HEK293 (cell line): ENCODE results near the gene MAP3K20.

Experiments used
- CTCF ChIA-PET: fragments of 350-600 bp; formaldehyde crosslinking; extraction: SDS; loops from one replicate; lab custom pipeline; 2021; ENCODE audit warnings: antibody characterized with exemption; lab: Yijun Ruan, JAX
- POLR2A ChIA-PET: fragments of 300-600 bp; formaldehyde crosslinking; extraction: SDS; loops from one replicate; lab custom pipeline; 2020; ENCODE audit warnings: antibody characterized with exemption, inconsistent platforms; lab: Yijun Ruan, JAX
- H3K27ac ChIP-seq: fragments of 200-500 bp; sonication (Bioruptor generic); 2 replicates; pipeline ENCODE4 v1.5.1; 2014; ENCODE audit warnings: low read depth, low read length, control low read depth, inconsistent platforms; ENCODE audit errors: extremely low read depth
- H3K36me3 ChIP-seq, 2 experiments: fragments of 200-500 bp in 1 of 2; sonication (Bioruptor generic) in 1 of 2; 1 replicate in 1 of 2; 2 replicates in 1 of 2; pipeline ENCODE4 v1.5.1; 2014 to 2017; ENCODE audit warnings: inconsistent platforms in 2 of 2, low read length in 2 of 2; ENCODE audit not compliant: control insufficient read depth in 2 of 2, insufficient read depth in 1 of 2
- H3K4me1 ChIP-seq: fragments of 200-500 bp; sonication (Bioruptor generic); 2 replicates; pipeline ENCODE4 v1.5.1; 2014; ENCODE audit warnings: mild to moderate bottlenecking, low read length, inconsistent platforms; ENCODE audit not compliant: control insufficient read depth, insufficient read depth
- H3K4me3 ChIP-seq: 2 replicates; pipeline ENCODE4 v1.5.1; 2011; ENCODE audit warnings: low read depth, mild to moderate bottlenecking, control low read depth, low read length, moderate library complexity
- H3K9me3 ChIP-seq: fragments of 200-500 bp; sonication (Bioruptor generic); 2 replicates; pipeline ENCODE4 v1.5.1; 2014; ENCODE audit warnings: low read depth, low read length, inconsistent platforms; ENCODE audit not compliant: control insufficient read depth, insufficient read depth
- EGR2 ChIP-seq: fragments of 450-650 bp; formaldehyde crosslinking; IDR thresholded peaks from 2 replicates; pipeline ENCODE4 v1.5.1; 2016; ENCODE audit warnings: low read depth, missing biosample characterization, missing genetic modification characterization
- GLI2 ChIP-seq: fragments of 450-650 bp; formaldehyde crosslinking; IDR thresholded peaks from 2 replicates; pipeline ENCODE4; 2017; ENCODE audit warnings: missing biosample characterization, missing genetic modification characterization, low read depth, borderline replicate concordance
- OSR2 ChIP-seq: fragments of 450-650 bp; formaldehyde crosslinking; IDR thresholded peaks from 2 replicates; pipeline ENCODE4 v1.5.1; 2016; ENCODE audit warnings: missing biosample characterization, missing genetic modification characterization
- ZBTB48 ChIP-seq: fragments of 450-650 bp; formaldehyde crosslinking; IDR thresholded peaks from 2 replicates; pipeline ENCODE4 v1.5.1; 2016; ENCODE audit warnings: missing biosample characterization, missing genetic modification characterization
- ZBTB8A ChIP-seq: fragments of 450-650 bp; formaldehyde crosslinking; IDR thresholded peaks from 2 replicates; pipeline ENCODE4 v1.5.1; 2016; ENCODE audit warnings: missing biosample characterization, missing genetic modification characterization
- ZNF112 ChIP-seq: fragments of 450-650 bp; formaldehyde crosslinking; IDR thresholded peaks from 2 replicates; pipeline ENCODE4 v1.5.0; 2017; ENCODE audit warnings: missing biosample characterization, missing genetic modification characterization
- ZNF2 ChIP-seq: fragments of 450-650 bp; formaldehyde crosslinking; IDR thresholded peaks from 2 replicates; pipeline ENCODE4 v1.5.1; 2016; ENCODE audit warnings: missing biosample characterization, missing genetic modification characterization
- ZNF223 ChIP-seq: fragments of 450-650 bp; formaldehyde crosslinking; IDR thresholded peaks from 2 replicates; pipeline ENCODE4 v1.5.1; 2016; ENCODE audit warnings: missing biosample characterization, missing genetic modification characterization
- ZNF311 ChIP-seq: fragments of 450-650 bp; formaldehyde crosslinking; IDR thresholded peaks from 2 replicates; pipeline ENCODE4 v1.5.1; 2017; ENCODE audit warnings: missing biosample characterization, missing genetic modification characterization, borderline replicate concordance
- ZNF510 ChIP-seq: fragments of 450-650 bp; formaldehyde crosslinking; IDR thresholded peaks from 2 replicates; pipeline ENCODE4 v1.5.1; 2018; ENCODE audit warnings: mild to moderate bottlenecking, missing genetic modification characterization, missing biosample characterization; ENCODE audit not compliant: insufficient replicate concordance
- ZNF549 ChIP-seq: fragments of 450-650 bp; IDR thresholded peaks from 2 replicates; pipeline ENCODE4 v1.5.1; 2018; ENCODE audit warnings: missing biosample characterization, missing genetic modification characterization, mild to moderate bottlenecking, inconsistent platforms, moderate library complexity
- ZNF561 ChIP-seq: fragments of 450-650 bp; IDR thresholded peaks from 2 replicates; pipeline ENCODE4 v1.5.1; 2018; ENCODE audit warnings: missing biosample characterization, missing genetic modification characterization, borderline replicate concordance
- ZNF747 ChIP-seq: fragments of 450-650 bp; formaldehyde crosslinking; IDR thresholded peaks from 2 replicates; pipeline ENCODE4 v1.5.1; 2016; ENCODE audit warnings: missing biosample characterization, missing genetic modification characterization
- ZNF776 ChIP-seq: fragments of 450-650 bp; formaldehyde crosslinking; IDR thresholded peaks from 2 replicates; pipeline ENCODE4 v1.5.0; 2017; ENCODE audit warnings: missing biosample characterization, missing genetic modification characterization, borderline replicate concordance
- ZSCAN23 ChIP-seq: fragments of 450-650 bp; formaldehyde crosslinking; IDR thresholded peaks from 2 replicates; pipeline ENCODE4 v1.5.1; 2016; ENCODE audit warnings: missing biosample characterization, missing genetic modification characterization
- TF ChIP-seq, protein P1 (sequence below): fragments of 450-650 bp; formaldehyde crosslinking; IDR thresholded peaks from 2 replicates; pipeline ENCODE4 v1.5.1; 2016; ENCODE audit warnings: missing biosample characterization, missing genetic modification characterization
- TF ChIP-seq, protein P2 (sequence below): fragments of 450-650 bp; formaldehyde crosslinking; IDR thresholded peaks from 2 replicates; pipeline ENCODE4 v1.5.1; 2016; ENCODE audit warnings: missing biosample characterization, missing genetic modification characterization
- TF ChIP-seq, protein P3 (sequence below): fragments of 450-650 bp; formaldehyde crosslinking; IDR thresholded peaks from 2 replicates; pipeline ENCODE4 v1.5.1; 2016; ENCODE audit warnings: missing biosample characterization, missing genetic modification characterization
- TF ChIP-seq, protein P4 (sequence below): sonication (generic); formaldehyde crosslinking; IDR thresholded peaks from 2 replicates; pipeline ENCODE4 v1.8.1; 2022; ENCODE audit warnings: mild to moderate bottlenecking, moderate library complexity, missing genetic modification reagents
- TF ChIP-seq, protein P5 (sequence below): fragments of 450-650 bp; formaldehyde crosslinking; IDR thresholded peaks from 2 replicates; pipeline ENCODE4 v1.5.1; 2017; ENCODE audit warnings: missing biosample characterization, missing genetic modification characterization
- TF ChIP-seq, protein P6 (sequence below): fragments of 450-650 bp; formaldehyde crosslinking; optimal IDR thresholded peaks from 2 replicates; pipeline ENCODE3; 2016; ENCODE audit warnings: missing biosample characterization, mild to moderate bottlenecking, missing genetic modification characterization
- TF ChIP-seq, protein P7 (sequence below): fragments of 450-650 bp; formaldehyde crosslinking; IDR thresholded peaks from 2 replicates; pipeline ENCODE4 v1.5.1; 2016; ENCODE audit warnings: missing biosample characterization, missing genetic modification characterization, borderline replicate concordance

Gene MAP3K20

DNA sequence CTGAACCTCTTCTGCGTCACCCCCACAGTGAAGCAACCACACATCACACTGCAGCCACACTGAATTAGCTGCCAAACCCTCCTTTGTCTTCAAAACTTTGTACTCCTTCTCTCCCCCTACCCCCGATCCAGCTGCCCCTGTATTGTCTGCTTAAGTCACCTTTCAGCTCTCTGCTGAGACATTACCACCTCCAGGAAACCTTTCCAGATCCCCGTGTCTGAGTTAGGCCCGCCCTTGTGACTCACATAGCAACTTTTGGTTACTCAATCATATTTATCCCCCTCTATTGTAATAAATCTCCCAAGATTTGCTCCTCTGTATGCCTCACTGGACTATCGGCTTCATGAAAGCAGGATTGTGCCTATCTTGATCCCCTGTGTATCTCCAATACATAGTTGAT, 196.2 kb downstream of the MAP3K20 start (continued):
- TF ChIP-seq, protein P1, sequence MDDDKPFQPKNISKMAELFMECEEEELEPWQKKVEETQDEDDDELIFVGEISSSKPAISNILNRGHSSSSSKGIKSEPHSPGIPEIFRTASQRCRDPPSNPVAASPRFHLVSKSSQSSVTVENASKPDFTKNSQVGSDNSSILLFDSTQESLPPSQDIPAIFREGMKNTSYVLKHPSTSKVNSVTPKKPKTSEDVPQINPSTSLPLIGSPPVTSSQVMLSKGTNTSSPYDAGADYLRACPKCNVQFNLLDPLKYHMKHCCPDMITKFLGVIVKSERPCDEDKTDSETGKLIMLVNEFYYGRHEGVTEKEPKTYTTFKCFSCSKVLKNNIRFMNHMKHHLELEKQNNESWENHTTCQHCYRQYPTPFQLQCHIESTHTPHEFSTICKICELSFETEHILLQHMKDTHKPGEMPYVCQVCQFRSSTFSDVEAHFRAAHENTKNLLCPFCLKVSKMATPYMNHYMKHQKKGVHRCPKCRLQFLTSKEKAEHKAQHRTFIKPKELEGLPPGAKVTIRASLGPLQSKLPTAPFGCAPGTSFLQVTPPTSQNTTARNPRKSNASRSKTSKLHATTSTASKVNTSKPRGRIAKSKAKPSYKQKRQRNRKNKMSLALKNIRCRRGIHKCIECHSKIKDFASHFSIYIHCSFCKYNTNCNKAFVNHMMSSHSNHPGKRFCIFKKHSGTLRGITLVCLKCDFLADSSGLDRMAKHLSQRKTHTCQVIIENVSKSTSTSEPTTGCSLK (tag by site-specific recombination) = no peak
- no peak for TF ChIP-seq ZBTB8A (tag by site-specific recombination)
- TF ChIP-seq, protein P2, sequence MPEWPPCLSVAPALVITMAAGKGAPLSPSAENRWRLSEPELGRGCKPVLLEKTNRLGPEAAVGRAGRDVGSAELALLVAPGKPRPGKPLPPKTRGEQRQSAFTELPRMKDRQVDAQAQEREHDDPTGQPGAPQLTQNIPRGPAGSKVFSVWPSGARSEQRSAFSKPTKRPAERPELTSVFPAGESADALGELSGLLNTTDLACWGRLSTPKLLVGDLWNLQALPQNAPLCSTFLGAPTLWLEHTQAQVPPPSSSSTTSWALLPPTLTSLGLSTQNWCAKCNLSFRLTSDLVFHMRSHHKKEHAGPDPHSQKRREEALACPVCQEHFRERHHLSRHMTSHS = no peak

DNA sequence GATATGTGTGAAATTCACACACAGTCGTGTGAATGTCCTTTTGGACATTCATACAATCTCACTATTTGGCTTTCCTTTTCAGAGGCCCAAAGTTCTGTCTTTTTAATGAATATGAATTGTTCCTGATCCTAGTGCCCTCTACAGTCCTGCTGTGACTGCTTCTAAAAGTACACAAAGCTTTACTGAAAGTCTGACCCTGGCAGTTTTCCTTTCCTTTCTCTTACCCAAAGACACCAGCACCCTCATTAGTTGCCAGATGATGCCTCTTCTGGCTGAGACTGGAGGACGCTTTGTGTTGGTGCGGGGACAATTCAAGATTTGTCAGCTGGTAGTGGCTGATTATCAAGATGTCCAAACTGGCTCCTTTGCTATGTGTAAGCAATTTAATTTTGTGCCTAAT, 197.2 kb downstream of the MAP3K20 start:
- CTCF ChIA-PET = no interaction called here
- no peak for TF ChIP-seq GLI2 (tag by site-specific recombination)
- TF ChIP-seq, protein P3, sequence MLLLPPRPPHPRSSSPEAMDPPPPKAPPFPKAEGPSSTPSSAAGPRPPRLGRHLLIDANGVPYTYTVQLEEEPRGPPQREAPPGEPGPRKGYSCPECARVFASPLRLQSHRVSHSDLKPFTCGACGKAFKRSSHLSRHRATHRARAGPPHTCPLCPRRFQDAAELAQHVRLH = no peak
- TF ChIP-seq, protein P4, sequence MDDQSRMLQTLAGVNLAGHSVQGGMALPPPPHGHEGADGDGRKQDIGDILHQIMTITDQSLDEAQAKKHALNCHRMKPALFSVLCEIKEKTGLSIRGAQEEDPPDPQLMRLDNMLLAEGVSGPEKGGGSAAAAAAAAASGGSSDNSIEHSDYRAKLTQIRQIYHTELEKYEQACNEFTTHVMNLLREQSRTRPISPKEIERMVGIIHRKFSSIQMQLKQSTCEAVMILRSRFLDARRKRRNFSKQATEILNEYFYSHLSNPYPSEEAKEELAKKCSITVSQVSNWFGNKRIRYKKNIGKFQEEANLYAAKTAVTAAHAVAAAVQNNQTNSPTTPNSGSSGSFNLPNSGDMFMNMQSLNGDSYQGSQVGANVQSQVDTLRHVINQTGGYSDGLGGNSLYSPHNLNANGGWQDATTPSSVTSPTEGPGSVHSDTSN (CRISPR knock-in tag) = no peak
- TF ChIP-seq, protein P5, sequence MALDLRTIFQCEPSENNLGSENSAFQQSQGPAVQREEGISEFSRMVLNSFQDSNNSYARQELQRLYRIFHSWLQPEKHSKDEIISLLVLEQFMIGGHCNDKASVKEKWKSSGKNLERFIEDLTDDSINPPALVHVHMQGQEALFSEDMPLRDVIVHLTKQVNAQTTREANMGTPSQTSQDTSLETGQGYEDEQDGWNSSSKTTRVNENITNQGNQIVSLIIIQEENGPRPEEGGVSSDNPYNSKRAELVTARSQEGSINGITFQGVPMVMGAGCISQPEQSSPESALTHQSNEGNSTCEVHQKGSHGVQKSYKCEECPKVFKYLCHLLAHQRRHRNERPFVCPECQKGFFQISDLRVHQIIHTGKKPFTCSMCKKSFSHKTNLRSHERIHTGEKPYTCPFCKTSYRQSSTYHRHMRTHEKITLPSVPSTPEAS (tag by site-specific recombination) = no peak
- no peak for TF ChIP-seq OSR2 (tag by site-specific recombination)
- TF ChIP-seq ZNF776 (tag by site-specific recombination) = no peak
- TF ChIP-seq ZNF2 (tag by site-specific recombination) = no peak
- TF ChIP-seq EGR2 (tag by site-specific recombination) = no peak
- no peak for TF ChIP-seq ZNF561 (tag by site-specific recombination)
- TF ChIP-seq ZNF112 (tag by site-specific recombination) = no peak
- TF ChIP-seq ZBTB48 (tag by site-specific recombination) = no peak
- no peak for TF ChIP-seq ZNF549 (tag by site-specific recombination)
- no peak for TF ChIP-seq ZNF510
- no peak for TF ChIP-seq ZNF223 (tag by site-specific recombination)
- TF ChIP-seq ZSCAN23 (tag by site-specific recombination) = no peak
- TF ChIP-seq, protein P6, sequence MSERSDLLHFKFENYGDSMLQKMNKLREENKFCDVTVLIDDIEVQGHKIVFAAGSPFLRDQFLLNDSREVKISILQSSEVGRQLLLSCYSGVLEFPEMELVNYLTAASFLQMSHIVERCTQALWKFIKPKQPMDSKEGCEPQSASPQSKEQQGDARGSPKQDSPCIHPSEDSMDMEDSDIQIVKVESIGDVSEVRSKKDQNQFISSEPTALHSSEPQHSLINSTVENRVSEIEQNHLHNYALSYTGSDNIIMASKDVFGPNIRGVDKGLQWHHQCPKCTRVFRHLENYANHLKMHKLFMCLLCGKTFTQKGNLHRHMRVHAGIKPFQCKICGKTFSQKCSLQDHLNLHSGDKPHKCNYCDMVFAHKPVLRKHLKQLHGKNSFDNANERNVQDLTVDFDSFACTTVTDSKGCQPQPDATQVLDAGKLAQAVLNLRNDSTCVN (tag by site-specific recombination) = no peak
- TF ChIP-seq ZNF747 (tag by site-specific recombination) = no peak
- TF ChIP-seq, protein P7, sequence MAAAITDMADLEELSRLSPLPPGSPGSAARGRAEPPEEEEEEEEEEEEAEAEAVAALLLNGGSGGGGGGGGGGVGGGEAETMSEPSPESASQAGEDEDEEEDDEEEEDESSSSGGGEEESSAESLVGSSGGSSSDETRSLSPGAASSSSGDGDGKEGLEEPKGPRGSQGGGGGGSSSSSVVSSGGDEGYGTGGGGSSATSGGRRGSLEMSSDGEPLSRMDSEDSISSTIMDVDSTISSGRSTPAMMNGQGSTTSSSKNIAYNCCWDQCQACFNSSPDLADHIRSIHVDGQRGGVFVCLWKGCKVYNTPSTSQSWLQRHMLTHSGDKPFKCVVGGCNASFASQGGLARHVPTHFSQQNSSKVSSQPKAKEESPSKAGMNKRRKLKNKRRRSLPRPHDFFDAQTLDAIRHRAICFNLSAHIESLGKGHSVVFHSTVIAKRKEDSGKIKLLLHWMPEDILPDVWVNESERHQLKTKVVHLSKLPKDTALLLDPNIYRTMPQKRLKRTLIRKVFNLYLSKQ (tag by site-specific recombination) = no peak
- no peak for TF ChIP-seq ZNF311 (tag by site-specific recombination)
- TF ChIP-seq, all 188 proteins: peak for 0
- POLR2A ChIA-PET = interaction anchor here (0.6 kb wide), 1 partner anchor 10 kb away, joined by 3 read pairs; no protein-coding TSS in a partner anchor

More for the DNA sequence above, 197.2 kb downstream of the MAP3K20 start:
- H3K36me3 ChIP-seq = no peaks in the 10 kb centered on the region
- H3K9me3 ChIP-seq = no peaks in the 10 kb centered on the region
- H3K27ac ChIP-seq = no peak overlapping the region
- no peaks in the 10 kb centered on the region for H3K4me1 ChIP-seq
- H3K4me3 ChIP-seq = no peak overlapping the region
